Measurements from ENCODE around the gene RERG.
"Not testable (repeated sequence)": the region's sequence is repeated elsewhere in the genome, so short reads cannot be mapped to it uniquely, and the experiment has no call there.

Gene RERG

GRCh38 chr12:15151161-15152091 lies 69.8 kb downstream of the RERG start:
- H3K4me3 ChIP-seq (ENCODE audit: low read depth, low read length): no peak overlapping the region

- H3K4me3 ChIP-seq (ENCODE audit: low read depth, low read length): no peak overlapping the region
Measured at GRCh38 chr12:15146585-15146984, 74.6 kb downstream of the RERG start.

- no peak overlapping the region for H3K4me3 ChIP-seq (ENCODE audit: low read depth, low read length)
Measured at GRCh38 chr12:15143467-15143866, 77.8 kb downstream of the RERG start.

- H3K4me3 ChIP-seq (ENCODE audit: low read depth, low read length): no peak overlapping the region
Measured at GRCh38 chr12:15142711-15143110, 78.5 kb downstream of the RERG start.

- no peak overlapping the region for H3K4me3 ChIP-seq (ENCODE audit: low read depth, low read length)
Measured at GRCh38 chr12:15131431-15131830, 89.8 kb downstream of the RERG start.

- H3K4me3 ChIP-seq (ENCODE audit: low read depth, low read length): no peak overlapping the region
Measured at GRCh38 chr12:15130541-15130940, 90.7 kb downstream of the RERG start.

GRCh38 chr12:15123401-15123800 lies 97.8 kb downstream of the RERG start:
- no peak overlapping the region for H3K4me3 ChIP-seq (ENCODE audit: low read depth, low read length)

GRCh38 chr12:15122344-15122743 lies 98.9 kb downstream of the RERG start:
- H3K4me3 ChIP-seq (ENCODE audit: low read depth, low read length): no peak overlapping the region

GRCh38 chr12:15118955-15119354 lies 102.3 kb downstream of the RERG start:
- H3K4me3 ChIP-seq (ENCODE audit: low read depth, low read length): no peak overlapping the region

- H3K4me3 ChIP-seq (ENCODE audit: low read depth, low read length): no peak overlapping the region
Measured at GRCh38 chr12:15116983-15117382, 104.2 kb downstream of the RERG start.

- H3K4me3 ChIP-seq (ENCODE audit: low read depth, low read length): no peak overlapping the region
Measured at GRCh38 chr12:15116086-15116485, 105.1 kb downstream of the RERG start.

- H3K4me3 ChIP-seq (ENCODE audit: low read depth, low read length): no peak overlapping the region
Measured at GRCh38 chr12:15115434-15115833, 105.8 kb downstream of the RERG start.

- H3K4me3 ChIP-seq (ENCODE audit: low read depth, low read length): no peak overlapping the region
Measured at GRCh38 chr12:15114501-15114900, 106.7 kb downstream of the RERG start.

- no peak overlapping the region for H3K4me3 ChIP-seq (ENCODE audit: low read depth, low read length)
Measured at GRCh38 chr12:15092826-15093225, 128.4 kb downstream of the RERG start.

- no peak overlapping the region for H3K4me3 ChIP-seq (ENCODE audit: low read depth, low read length)
Measured at GRCh38 chr12:15090441-15090840, 130.8 kb downstream of the RERG start.

- no peak overlapping the region for H3K4me3 ChIP-seq (ENCODE audit: low read depth, low read length)
Measured at GRCh38 chr12:15088105-15088504, 133.1 kb downstream of the RERG start.

GRCh38 chr12:15077751-15078150 lies 143.5 kb downstream of the RERG start:
- H3K4me3 ChIP-seq (ENCODE audit: low read depth, low read length): not testable (repeated sequence)

- H3K4me3 ChIP-seq (ENCODE audit: low read depth, low read length): no peak overlapping the region
Measured at GRCh38 chr12:15074351-15074750, 146.9 kb downstream of the RERG start.

GRCh38 chr12:15059123-15059522 lies 162.1 kb downstream of the RERG start:
- H3K4me3 ChIP-seq (ENCODE audit: low read depth, low read length): no peak overlapping the region
